WERI-Rb-1 (cell line): ENCODE results near the gene PPFIA1.
A peak's percentile ranks its signal among the peaks of the same experiment; 100 is the strongest.
"Not testable (repeated sequence)": the region's sequence is repeated elsewhere in the genome, so short reads cannot be mapped to it uniquely, and the experiment has no call there.

Experiments used
- DNase-seq: peaks from one replicate; pipeline ENCODE4 v3.0.0-alpha.2; 2020
- H3K27ac ChIP-seq: fragments of 250-450 bp; sonication (Bioruptor Pico); 2 replicates; pipeline ENCODE4 v1.5.1; 2020; ENCODE audit warnings: mild to moderate bottlenecking, moderate library complexity
- H3K27me3 ChIP-seq: fragments of 250-450 bp; sonication (Bioruptor Pico); 2 replicates; pipeline ENCODE4 v1.5.1; 2021; ENCODE audit warnings: mild to moderate bottlenecking, low read depth, moderate library complexity; ENCODE audit not compliant: insufficient read depth, severe bottlenecking
- H3K36me3 ChIP-seq: fragments of 250-450 bp; sonication (Bioruptor Pico); 2 replicates; pipeline ENCODE4 v1.5.1; 2020; ENCODE audit warnings: mild to moderate bottlenecking, moderate library complexity
- H3K4me3 ChIP-seq: 2 replicates; pipeline ENCODE4 v1.5.1; 2011; ENCODE audit warnings: low read depth, mild to moderate bottlenecking, control low read depth, low read length
- H3K9me3 ChIP-seq: fragments of 250-450 bp; sonication (Bioruptor Pico); 2 replicates; pipeline ENCODE4 v1.5.1; 2021; ENCODE audit warnings: mild to moderate bottlenecking, moderate library complexity; ENCODE audit not compliant: severe bottlenecking
- CTCF ChIP-seq: IDR thresholded peaks from 2 replicates; pipeline ENCODE4 v1.5.1; 2011; ENCODE audit warnings: low read depth, mild to moderate bottlenecking, control low read depth, inconsistent platforms, low read length

Gene PPFIA1

DNA sequence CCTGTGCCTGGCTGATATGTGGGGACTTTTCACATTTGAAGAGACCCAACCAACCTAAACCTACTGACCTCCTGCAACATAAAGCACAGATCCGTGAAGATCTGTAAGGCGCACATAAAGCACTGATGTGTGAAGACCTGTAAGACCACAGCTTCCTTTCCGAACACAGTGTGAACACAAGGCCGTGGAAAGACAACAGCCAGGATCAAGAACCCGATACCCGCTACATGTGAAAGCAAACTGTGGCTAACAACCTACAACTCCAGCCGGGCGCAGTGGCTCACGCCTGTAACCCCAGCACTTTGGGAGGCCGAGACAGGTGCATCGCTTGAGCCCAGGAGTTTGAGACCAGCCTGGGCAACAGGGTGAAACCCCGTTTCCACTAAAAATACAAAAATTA, 17.6 kb upstream of the PPFIA1 start:
- no peak for TF ChIP-seq CTCF
- DNase-seq, result no peak
- Histone ChIP-seq H3K9me3 (no peaks in the 10 kb centered on the region), H3K4me3 (no peak overlapping the region), H3K27ac (no peak overlapping the region), H3K36me3 (no peaks in the 10 kb centered on the region), H3K27me3 (no peaks in the 10 kb centered on the region)

GRCh38 chr11:70255477-70256116, 14.9 kb upstream of the PPFIA1 start:
- Histone ChIP-seq H3K9me3 (no peaks in the 10 kb centered on the region), H3K27me3 (no peaks in the 10 kb centered on the region), H3K36me3 (no peaks in the 10 kb centered on the region), H3K27ac (no peak overlapping the region), H3K4me3 (peak overlapping the region; percentile 5; the same call in 1 of the 2 replicates)
- peak; percentile 57 for DNase-seq
- TF ChIP-seq CTCF, result no peak

DNA sequence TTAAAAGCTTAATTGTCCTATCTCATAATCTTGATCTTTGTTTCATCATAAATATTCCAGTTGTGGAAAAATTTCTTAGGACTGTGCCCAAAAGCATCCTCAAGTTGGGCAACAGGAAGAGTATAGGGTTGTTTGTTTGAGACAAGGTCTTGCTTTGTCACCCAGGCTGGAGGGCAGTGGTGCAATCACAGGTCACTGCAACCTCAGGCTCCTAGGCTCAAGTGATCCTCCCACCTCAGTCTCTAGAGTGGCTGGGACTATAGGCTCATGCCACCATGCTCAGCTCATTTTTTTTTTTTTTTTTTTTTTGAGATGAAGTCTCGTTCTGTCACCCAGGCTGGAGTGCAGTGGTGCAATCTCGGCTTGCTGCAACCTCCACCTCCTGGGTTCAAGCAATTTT, 11.4 kb upstream of the PPFIA1 start:
- H3K4me3 ChIP-seq, H3K27me3 ChIP-seq, DNase-seq, H3K9me3 ChIP-seq, H3K36me3 ChIP-seq, H3K27ac ChIP-seq: not testable (repeated sequence)

- H3K27ac ChIP-seq, result no peak overlapping the region
- no peaks in the 10 kb centered on the region for H3K27me3 ChIP-seq
- no peaks in the 10 kb centered on the region for H3K36me3 ChIP-seq
- DNase-seq, result no peak
- H3K9me3 ChIP-seq, result no peaks in the 10 kb centered on the region
- H3K4me3 ChIP-seq, result no peak overlapping the region
- TF ChIP-seq CTCF, result no peak
Measured at GRCh38 chr11:70262951-70263350, 7.5 kb upstream of the PPFIA1 start.

DNA sequence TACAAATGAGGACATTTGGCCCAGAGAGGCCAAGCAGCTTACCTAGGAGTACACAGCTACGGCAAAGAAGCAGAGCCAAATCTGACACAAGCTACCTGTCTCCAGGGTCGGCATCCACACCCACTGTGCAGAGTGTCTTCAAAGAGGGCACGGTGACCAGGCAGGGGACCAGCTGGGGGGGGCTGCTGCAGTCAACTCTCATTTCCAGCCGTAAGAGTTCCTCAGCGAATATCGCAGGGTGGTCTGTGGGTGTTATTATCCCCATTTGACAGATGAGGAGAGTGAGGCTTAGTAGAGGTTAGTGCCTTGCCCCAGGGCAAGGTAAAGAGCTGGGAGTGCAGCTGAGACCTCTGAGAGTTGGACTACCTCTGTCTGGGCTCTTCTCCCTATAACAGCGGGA, 7.1 kb upstream of the PPFIA1 start:
- Histone ChIP-seq H3K27ac (no peak overlapping the region), H3K27me3 (no peaks in the 10 kb centered on the region), H3K4me3 (no peak overlapping the region), H3K9me3 (no peaks in the 10 kb centered on the region), H3K36me3 (no peaks in the 10 kb centered on the region)
- DNase-seq, result no peak
- TF ChIP-seq CTCF, result no peak

- no peaks in the 10 kb centered on the region for H3K36me3 ChIP-seq
- H3K4me3 ChIP-seq, result no peak overlapping the region
- H3K9me3 ChIP-seq, result no peaks in the 10 kb centered on the region
- H3K27me3 ChIP-seq, result no peaks in the 10 kb centered on the region
- TF ChIP-seq CTCF, result no peak
- H3K27ac ChIP-seq, result no peak overlapping the region
- peak; percentile 28 for DNase-seq
Measured at GRCh38 chr11:70265341-70265740, 5.1 kb upstream of the PPFIA1 start.
